ENCODE measurements around the gene ATP23.
A peak's percentile ranks its signal among the peaks of the same experiment; 100 is the strongest.

ATP23 gene

DNA sequence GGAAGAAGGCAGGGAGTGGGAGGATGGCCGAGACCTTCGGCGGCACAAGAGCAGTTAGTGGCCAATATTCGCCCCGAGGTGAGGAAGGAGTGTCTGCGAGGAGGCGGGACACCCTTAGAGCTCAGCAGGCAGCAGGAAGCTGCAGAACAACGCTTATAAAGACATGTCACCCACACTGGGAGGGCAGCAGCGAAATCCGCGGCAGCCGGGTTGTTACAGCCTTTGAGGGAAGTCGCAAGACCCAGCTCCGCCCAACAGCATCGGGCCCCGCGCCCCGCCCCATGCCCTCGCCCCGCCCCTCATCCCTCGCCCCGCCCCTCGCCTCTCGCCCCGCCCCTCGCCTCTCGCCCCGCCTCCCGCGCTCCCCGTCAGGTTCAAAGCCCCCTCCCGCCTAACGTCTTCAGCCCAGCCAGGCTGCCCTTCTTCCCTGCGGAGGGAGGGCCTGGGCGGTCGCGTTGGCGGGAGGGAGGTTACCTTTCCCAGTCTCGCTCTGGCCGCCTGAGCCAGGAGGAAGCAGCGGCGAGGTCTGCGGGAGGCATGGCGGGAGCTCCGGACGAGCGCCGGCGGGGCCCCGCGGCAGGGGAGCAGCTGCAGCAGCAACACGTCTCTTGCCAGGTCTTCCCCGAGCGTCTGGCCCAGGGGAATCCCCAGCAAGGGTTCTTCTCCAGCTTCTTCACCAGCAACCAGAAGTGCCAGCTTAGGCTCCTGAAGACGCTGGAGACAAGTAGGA lies at the start of gene ATP23:
TSS of gene ATP23 (plus strand) at position 403 of the 730 bp plus-strand sequence. CDS start at position 538, 135 bp downstream.
- peak; percentile 88 to 91 for ATAC-seq

- no peak for ATAC-seq
Observed at GRCh38 chr12:57892232-57892972, 49.0 kb upstream of the ATP23 start.

DNA sequence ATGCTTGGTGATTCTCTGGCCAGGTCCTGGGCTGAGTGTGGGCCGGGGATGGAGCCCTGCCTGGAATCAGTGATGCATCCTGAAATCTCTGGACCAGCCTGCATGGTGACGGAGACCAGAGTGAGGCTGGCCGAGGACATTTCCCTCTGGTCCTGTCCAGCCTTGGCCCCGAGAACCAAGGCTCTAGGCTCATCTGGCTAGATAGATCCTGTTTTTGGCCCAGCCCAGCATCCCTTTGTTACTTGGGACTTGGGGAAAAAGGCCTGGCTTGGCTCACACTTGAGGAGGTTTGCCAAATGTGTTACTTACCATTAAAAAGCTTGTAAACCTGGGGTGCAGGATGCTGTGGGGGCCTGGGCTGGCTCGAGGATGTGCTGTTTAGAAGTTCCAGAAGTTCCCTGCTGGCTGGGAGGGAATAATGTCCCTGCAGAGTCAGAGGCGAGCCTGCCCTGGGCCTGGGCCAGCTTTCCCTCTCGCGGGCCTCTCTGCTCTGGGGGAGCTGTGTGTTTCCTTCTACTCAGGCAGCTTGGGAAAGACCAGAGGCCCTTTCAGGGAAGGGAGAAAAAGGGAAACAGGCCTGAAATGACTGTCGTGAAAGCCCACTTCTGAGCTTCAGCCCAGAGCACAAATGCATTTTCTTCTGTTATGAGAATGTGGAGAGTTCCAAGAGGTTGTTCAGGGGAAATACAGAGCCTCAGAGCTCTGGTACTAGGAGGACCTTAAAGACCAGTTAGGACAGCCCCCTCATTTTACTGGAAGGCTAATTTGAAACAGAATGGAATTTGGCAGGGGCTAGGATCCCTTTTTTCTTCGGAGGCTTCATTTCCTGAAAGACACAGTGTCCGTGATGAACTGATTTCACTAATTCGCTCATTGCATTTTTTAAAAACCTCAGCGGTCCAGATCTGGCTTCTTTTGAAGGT lies 47.7 kb upstream of the ATP23 start:
- ATAC-seq = no peak

- ATAC-seq = no peak
Observed at GRCh38 chr12:57894399-57895292, 46.7 kb upstream of the ATP23 start.

- no peak for ATAC-seq
Observed at GRCh38 chr12:57895389-57896114, 45.8 kb upstream of the ATP23 start.

GRCh38 chr12:57896115-57896433 lies 45.3 kb upstream of the ATP23 start:
- no peak for ATAC-seq

DNA sequence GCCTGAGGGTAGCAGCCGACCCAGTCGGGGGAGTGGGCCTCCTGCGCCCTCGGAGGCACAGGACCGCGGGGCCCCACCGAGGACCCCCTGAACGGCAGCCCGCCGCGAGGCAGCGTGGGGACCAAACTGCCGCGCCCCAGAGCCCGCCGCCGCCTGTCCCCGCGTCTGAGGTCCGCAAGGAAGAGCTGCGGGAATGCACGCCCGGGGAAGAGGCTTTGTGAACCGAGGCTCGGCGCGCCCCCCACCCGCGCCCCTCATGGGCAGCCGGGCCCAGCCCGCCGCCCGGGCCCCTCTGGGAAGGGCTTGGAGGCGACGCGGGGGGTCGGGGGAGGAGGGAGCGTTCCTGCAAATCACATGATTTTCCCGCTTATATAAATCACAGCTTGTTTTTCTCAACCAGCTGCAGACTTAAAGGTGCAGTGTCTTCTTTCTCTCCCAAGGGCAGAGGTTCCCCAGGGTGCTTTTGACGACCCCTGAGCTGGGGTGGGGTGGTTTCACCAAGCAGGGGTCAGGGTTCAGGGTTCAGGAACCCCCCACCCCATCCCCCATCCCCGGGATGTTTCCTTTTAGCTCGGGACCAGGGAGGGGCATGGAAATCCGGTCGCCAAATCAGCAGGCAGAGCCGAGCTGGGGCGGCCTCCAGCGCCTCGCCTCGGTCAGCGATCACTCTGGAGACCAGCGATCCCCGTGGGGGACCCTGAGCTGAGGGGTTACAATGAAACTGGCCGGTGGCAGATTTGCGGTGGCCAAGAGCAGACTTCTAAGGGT lies 44.7 kb upstream of the ATP23 start:
- no peak for ATAC-seq

GRCh38 chr12:57897286-57897974 lies 43.9 kb upstream of the ATP23 start:
- ATAC-seq = no peak

- no peak for ATAC-seq
Observed at GRCh38 chr12:57898308-57898970, 42.9 kb upstream of the ATP23 start.

- peak; percentile 92 for ATAC-seq
Observed at GRCh38 chr12:57899010-57899662, 42.2 kb upstream of the ATP23 start.

DNA sequence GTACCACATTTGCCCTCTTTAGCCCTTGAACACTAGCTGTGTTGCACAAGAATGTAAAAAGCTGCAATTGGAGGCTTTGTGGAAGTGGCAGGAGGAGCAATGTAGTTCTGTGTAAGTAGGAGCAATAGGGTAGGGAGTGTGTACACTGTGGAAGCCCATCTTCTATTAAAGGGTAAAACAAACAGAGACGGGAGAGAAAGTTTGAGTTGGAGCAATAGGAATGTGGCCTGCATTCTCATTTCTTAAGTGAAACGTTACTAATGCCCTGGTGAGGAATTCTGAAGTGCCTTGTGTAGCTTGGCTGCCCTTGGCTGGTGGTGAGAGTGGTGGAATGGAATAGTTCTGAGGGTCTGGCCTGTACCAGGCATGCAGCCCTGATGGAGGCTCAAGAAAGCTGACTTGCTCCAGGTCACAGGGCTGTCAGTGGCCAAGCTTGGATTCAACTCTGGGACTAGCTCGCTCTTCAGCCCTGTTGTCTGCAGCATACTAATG lies 38.8 kb upstream of the ATP23 start:
- no peak for ATAC-seq

GRCh38 chr12:57904426-57904825 lies 36.9 kb upstream of the ATP23 start:
- no peak for ATAC-seq

DNA sequence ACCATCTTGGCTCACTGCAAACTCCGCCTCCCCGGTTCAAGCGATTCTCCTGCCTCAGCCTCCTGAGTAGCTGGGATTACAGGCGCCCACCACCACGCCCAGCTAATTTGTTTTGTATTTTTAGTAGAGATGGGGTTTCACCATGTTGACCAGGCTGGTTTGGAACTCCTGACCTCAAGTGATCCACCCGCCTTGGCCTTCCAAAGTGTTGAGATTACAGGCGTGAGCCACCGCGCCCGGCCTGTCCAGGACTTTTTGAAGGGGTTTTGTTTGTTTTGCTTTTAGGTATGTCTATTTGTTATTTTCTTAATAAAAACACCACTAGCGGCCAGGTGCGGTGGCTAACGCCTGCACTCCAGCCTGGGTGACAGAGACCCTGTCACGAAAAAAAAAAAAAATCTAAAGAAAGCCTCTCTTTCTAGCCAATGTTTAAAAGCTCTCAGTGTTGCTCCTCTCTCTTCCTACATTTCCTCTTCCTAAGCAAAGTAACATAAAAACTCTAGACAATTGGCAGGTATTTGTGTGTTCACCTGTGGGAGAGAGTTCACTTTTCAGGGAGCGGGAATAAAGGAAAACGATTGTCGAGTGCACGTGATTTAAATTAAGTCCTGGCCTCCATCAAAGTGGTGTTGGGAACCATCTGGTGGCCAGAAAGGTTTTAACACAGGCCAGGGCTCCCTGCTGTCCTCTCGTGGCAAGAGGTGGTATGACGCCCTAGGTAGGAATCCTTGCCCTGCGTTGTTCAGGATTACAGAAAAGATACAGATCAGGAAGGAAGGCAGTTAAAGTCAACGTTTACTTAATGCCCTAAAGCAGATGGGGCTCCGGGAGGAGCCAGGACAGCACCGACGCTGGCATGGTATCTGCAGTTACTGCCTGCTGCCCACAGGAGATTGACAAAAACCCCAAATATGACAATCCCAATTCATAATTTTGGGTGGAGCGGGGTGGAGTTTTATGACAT lies 36.2 kb upstream of the ATP23 start:
- ATAC-seq = peak; percentile 89 to 96

- no peak for ATAC-seq
Observed at GRCh38 chr12:57905812-57906475, 35.4 kb upstream of the ATP23 start.

- no peak for ATAC-seq
Observed at GRCh38 chr12:57906821-57907220, 34.5 kb upstream of the ATP23 start.

DNA sequence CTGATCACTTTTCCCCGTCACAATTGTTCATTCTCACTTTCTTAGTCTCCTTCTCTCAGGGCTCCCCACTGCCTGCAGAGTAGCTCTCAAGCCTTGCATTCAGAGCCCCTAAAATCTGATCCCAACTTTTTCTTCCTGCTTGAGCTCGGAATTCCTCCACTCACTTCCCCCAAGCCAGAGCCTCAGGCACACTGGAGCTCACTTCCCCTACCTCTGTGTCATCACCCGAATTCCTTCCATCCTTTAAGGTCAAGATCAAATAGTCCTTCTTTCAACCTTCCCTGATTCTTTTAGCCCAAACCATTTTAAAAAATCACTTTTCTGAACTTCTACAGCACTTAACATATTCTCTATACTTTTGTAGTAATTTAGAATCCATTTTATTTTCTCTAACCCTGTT lies 34.1 kb upstream of the ATP23 start:
- ATAC-seq = no peak

DNA sequence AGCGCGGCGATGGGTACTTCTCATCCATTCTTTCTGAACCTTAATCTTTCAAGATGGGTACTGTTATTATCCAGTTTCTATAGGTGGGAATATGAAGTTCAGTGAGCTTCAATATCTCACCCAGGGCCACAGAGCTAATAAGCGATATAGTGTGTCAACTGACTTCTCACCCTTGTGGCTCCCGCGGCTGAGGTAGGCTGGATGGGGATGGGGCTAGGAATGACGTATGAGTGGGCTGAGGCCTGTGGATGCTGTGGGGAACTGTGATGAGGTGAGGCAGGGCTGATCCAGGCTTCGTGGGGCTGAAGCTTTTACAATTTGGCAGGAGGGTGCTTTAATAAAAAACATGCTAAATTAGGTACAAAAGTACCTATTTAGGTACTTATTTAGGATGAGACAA lies 32.9 kb upstream of the ATP23 start:
- ATAC-seq = no peak

Measured in activated CD4-positive, CD25-positive, alpha-beta regulatory T cell treated with anti-CD3 and anti-CD28 coated beads, Interleukin-2, amount 50 U/mL, for 24 hours (primary cell).